OCI-LY3 (cell line): ENCODE measurements around the gene KCNN2.

ENCODE experiments used
- EZH2phosphoT487 ChIP-seq: fragments of 200-600 bp; shearing (Covaris generic); IDR thresholded peaks from 2 replicates; pipeline ENCODE4 v1.6.1; 2018; ENCODE audit warnings: antibody characterized with exemption, mixed run types, low read depth
- TF ChIP-seq, protein P1 (sequence below): fragments of 200-600, 300-600 bp; sonication (generic); IDR thresholded peaks from 2 replicates; pipeline ENCODE4 v1.5.1; 2014; ENCODE audit warnings: antibody characterized with exemption, low read length, low read depth

DNA sequence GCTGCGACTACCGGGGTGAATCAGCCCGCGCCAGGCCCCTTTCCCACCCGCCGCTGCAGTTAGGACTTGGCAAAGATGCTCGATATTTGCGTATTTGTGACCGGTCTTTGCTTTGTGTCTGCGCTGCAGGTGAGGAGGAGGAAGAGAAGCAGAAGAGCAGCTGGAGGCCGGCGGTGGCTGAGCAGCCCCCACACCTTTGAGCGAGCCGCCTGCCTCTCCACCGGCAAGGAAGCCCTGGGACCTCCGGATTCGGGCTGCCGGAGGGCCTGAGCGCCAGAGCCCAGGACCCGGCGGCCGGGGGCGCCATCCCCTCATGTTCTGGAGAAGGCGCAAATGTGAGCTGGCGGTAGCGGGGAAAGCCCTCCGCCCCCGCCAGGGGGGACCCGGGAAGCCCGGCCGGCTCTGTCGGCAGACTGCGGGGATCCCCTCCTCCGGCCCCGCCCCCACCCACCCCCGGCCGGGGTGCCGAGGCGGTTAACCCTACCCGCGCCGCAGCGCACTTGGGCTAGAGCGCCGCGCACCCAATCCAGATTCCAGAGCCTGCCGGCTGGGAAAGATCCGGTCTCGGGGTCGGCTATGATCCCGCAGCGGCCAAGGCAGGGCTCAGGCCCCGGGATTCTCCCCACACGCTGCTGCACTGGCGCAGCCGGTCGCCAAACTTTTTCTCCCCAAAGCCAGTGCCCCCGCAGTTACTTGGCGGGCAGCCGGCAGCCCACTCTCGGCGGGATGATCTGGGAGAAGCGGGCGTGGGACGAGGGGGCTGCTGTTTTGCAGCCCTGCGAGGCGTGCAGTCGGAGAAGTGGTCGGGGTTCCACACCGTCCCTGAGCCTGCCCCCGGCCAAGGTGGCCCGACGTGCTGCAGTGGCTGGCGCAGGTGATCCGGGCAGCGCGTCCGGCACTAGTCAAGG, 800 bp upstream of the KCNN2 start:
- TF ChIP-seq, protein P1, sequence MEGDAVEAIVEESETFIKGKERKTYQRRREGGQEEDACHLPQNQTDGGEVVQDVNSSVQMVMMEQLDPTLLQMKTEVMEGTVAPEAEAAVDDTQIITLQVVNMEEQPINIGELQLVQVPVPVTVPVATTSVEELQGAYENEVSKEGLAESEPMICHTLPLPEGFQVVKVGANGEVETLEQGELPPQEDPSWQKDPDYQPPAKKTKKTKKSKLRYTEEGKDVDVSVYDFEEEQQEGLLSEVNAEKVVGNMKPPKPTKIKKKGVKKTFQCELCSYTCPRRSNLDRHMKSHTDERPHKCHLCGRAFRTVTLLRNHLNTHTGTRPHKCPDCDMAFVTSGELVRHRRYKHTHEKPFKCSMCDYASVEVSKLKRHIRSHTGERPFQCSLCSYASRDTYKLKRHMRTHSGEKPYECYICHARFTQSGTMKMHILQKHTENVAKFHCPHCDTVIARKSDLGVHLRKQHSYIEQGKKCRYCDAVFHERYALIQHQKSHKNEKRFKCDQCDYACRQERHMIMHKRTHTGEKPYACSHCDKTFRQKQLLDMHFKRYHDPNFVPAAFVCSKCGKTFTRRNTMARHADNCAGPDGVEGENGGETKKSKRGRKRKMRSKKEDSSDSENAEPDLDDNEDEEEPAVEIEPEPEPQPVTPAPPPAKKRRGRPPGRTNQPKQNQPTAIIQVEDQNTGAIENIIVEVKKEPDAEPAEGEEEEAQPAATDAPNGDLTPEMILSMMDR, result no peak
- TF ChIP-seq EZH2phosphoT487, result no peak
